Activated T-cell treated with anti-CD3 and anti-CD28 coated beads for 4 hours (primary cell): ENCODE measurements around the gene KMT5B.
"Not testable (repeated sequence)": the region's sequence is repeated elsewhere in the genome, so short reads cannot be mapped to it uniquely, and the experiment has no call there.

Source experiments
- DNase-seq: peaks from one replicate; pipeline ENCODE4 v3.0.0-alpha.2; 2020

The KMT5B gene

DNA sequence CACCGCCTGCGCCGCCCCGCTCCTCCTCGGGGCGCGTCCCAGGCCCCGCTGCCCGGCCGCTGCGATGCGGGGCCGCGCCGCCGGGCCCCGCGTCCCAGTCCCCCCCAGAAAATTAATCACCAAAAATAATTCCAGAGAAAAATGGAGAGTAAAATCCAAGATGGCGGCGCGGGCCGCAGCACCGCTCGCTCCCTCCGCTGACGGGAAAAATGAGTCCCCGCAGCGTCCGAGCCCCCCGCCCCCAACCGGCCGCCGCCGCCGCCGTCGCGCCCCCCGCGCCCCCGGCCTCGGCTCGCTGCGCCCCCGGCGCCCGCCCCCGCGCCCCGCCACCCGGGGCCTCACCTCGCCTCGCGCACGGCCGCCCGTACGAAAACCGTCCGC lies at the start of gene KMT5B:
Gene KMT5B, minus strand, starts transcription at position 162 of the 381 bp plus-strand sequence. CDS start 23,220 bp downstream, outside the sequence.
- no peak for DNase-seq

DNA sequence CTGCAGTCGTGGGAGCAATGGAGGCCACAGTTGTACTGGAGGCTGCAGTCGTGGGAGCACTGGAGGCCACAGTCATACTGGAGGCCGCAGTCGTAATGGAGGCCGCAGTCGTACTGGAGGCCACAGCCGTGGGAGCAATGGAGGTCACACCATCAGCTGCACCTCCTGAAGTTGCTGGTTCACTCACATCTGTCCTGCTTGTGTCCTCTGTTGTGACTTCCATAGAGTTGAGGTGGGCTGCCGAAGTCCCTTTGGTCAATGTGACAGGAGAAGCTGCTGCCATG lies 49.4 kb upstream of the KMT5B start:
- DNase-seq = no peak

DNA sequence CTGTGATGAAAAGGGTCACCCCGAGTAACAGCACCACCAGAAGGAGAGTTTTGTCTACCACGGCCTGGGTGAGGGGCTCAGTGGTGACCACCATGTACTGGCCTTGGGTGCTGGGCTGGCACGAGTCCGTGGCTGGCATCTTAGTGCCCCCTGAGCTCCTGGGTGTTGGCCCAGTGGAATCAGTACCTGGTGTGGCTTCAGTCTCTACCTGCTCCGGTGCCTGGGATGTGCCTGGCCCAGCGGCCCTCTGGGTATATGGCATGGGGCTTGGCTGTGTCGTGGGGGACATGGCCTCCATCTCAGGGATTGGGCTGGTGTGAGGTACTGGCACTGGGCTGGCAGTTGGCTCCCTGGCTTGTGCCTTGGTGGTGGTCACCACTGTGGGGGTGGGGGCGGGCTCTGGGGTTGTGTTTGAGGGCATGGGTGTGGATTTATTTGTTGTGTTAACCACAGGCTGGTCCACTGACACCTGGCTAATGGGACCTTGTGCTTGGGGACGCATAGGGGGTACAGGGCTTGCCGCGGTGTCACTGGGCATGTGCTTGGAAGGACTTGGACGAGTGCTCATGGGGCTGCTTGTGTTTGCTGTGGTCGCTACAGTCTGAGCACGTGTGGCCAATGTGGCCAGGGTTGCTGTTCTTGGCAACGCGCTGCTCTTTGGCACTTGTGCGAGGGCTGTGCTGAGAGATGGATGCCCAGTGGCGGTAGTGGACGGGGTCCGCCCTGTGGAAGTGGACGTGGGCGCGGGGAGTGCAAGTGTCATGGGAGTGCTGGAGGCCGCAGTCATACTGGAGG lies 48.9 kb upstream of the KMT5B start:
- DNase-seq = no peak

DNA sequence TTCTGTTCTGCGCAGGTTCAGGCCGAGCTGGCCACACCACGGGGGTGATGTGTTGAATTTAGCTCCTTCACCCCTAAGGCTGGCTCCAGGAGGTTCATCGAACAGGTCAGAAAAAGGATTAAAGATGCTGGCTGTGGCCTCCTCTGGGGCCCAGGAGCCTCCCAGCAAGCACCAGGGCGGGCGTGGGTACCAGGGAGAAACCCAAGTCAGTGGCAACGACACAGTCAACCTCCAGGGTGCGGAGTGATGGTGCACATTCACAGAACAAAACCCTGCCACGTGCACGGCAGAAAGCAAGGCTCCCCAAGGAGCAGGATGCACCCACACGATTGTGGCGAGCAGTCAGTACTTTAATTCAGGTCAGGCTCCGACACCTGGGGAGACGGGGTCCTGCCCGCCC lies 47.9 kb upstream of the KMT5B start:
- DNase-seq = no peak

DNA sequence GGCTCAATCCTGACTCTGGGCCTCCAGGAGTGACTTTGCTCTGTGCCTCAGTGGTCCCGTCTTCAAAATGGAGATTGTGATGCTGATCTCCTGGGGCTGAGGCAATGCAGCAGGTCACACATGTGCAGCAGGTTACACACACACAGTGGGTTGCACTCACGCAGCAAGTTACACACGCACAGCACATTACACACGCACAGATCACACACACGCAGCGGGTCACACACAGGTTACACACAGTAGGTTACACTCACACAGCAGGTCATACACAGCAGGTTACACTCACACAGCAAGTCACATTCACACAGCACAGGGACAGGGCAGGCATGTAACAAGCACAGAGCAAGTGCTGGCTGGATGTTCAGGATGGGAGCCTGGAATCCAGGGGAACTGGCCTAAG lies 47.4 kb upstream of the KMT5B start:
- DNase-seq = no peak

DNA sequence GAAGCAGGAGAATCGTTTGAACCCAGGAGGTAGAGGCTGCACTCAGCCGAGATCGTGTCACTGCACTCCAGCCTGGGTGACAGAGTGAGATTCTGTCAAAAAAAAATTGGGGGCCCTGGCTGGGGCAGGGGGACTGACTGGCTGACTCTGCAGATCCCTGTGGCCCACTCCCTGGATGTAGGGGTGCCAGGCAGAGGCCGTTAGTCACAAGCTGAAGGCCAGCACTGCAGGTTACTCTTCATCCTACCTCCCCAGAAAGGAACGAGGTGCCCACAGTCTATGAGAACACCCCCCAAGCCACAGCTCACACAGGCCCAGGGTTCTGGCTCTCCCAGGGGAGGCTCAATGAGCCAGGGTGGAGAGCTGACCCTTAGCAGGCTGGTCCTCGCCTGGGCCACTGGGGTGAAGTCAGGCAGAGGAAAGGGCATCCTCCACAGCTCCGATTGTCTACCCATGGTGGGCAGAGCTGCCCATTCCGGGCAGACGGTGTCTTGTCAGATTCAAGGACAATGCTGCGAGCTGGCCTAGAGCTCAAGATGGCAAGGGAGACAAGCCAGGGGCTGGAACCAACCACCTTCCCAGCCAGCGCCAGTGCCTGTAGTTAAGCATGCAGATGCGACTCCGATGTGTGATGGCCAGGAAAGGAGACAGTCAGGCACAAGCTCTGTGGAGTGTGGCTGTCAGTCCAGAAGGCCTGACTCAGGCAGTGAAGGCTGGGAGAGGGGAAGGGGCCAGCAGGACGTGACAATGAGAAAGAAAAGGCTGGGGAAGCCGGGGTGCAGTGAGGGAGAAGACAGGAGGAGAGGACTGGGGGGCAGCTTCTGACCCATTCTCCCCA lies 46.2 kb upstream of the KMT5B start:
- no peak for DNase-seq

DNA sequence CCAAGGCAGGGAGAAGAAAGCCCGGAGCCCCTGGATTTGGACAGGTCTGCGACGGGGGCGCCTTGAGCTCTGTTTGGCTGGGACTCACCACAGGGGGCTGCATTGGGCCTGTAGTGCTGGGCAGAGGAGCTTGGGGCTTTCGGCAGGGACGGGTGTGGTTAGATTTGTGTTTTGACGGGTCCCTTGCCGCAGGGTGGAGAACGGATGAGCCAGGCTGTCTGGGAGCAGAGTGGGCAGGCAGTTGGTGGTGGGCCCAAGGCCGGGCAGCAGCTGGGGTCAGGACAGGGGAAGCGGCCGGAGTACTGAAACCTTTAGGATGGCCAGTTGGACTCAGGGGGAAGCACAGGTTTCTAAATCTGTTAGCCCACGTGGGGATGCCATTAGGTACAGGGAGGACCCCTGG lies 45.3 kb upstream of the KMT5B start:
- DNase-seq = no peak

DNA sequence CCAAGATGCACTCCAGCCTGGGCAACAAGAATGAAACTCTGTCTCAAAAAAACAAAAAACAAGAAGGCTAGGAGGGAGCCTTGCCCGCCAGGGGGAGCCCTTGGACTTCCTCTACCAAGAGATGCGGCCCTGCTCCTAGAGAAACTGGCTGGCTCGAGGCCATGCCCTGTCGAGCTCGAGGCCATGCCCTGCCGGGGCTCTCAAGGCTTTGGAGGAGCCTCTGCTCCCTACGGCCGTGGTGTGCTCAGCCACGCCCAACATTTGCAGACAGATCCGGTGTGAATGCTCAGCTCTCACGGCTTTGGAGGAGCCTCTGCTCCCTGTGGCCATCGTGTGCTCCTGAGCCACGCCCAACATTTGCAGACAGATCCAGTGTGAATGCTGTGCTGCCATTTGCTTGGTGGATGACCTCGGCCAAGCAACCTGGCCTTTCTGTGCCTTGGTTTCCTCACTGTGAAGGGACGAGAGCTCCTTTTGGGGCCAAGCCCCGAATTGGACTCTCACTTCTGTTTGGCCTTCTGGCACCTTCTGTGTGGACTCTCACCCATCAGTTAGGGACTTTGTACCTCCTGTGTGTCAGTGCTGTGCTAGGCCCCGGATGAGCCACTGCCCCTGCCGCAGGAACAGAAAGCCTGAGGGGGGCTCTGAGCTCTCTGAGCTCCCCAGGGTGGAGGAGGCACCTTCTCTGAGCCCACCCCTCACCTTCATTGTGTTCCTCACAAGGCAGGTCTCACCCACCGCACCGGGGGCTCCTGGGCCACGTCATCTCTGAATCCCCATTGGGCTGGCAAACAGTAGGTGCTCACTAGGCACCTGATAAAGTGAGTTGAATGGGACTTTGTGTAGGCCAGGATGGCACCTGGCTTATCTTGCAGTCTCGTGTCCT lies 44.6 kb upstream of the KMT5B start:
- peak; percentile 93 for DNase-seq

DNA sequence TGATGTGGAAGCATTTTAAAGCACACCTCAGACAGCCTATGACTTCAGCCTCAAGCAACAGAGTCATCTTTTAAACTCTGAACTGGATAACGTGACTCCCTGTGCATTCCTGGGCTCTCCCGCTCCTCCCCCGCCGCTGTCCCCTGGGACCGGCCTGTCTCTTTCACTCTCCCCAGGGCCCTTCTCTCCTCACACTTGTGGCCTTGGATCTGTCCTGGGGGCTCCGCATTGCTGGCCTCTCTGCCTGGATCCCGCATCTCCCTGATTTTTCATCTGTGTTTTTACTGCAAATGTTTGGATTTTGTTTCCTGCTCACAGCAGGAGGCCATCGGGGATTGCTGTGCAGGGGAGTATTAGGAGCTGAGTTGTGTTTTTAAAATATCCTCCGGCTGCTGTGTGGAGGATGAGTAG lies 43.2 kb upstream of the KMT5B start:
- no peak for DNase-seq

DNA sequence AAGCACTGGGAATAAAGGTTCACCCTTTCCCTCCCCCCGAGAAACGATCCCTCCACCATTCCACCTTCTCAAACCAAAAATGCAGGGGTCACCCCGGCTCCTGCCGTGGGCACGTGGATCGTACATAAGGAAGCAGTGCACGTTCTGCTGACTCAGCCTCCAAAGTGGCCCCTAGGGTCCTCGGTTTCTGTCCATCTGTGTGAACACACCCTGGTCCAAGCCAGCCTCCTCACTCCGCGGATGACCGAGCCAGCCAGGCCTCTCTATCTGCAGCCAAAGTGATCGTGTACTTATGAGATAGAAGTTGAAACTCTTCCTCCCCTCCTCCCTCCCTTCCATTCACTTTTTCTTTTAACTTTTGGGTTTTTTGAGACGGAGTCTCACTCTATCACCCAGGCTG lies 42.4 kb upstream of the KMT5B start:
- DNase-seq = no peak

DNA sequence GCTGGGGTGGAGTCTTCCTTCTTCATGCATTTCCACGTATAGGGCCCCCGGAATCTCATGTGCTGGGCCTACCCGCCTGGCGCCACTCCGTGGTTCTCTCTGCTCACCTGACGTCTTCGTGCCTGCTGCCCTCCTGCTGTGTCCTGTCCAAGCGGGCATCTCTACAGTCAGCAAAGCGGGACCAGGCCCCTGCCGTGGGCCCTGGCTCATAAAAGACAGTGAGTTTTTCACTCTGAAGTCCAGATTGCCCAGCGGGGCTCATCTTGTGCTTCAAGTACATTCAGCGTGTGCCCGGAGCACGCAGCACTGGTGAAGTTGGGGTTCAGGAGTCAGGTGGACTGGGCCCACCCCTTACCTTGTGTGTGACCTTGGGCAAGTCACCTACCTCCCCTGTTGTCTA lies 41.3 kb upstream of the KMT5B start:
- no peak for DNase-seq

DNA sequence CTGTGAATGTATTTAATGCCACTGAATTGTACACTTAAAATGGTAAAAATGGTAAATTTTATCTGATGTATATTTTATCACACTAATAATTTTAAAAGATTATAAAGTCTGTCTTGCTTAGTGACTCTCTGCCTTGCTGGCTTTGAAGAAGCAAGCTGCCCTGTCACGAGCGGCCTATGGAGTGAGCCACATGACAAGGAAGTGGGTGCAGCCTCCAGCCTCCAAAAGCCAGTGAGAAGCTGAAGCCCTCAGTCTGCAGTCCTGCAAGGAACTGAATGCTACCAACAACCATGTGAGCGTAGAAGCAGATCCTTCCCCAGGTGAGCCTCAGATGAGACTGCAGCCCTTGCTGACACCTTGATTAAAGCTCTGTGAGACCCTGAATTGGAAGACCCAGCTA lies 38.7 kb upstream of the KMT5B start:
- DNase-seq = no peak

DNA sequence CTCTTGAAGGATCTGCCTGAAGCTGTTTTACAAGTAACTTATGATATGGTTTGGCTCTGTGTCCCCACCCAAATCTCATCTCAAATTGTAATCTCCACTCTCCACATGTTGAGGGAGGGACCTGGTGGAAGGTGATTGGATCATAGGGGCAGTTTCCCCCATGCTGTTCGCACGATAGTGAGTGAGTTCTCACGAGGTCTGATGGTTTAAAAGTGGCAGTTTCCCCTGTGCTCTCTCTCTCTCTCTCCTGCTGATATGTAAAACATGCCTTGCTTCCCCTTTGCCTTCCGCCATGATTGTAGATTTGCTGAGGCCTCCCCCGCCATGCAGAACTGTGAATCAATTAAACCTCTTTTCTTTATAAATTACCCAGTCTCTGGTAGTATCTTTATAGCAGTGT lies 31.8 kb upstream of the KMT5B start:
- DNase-seq = not testable (repeated sequence)

DNA sequence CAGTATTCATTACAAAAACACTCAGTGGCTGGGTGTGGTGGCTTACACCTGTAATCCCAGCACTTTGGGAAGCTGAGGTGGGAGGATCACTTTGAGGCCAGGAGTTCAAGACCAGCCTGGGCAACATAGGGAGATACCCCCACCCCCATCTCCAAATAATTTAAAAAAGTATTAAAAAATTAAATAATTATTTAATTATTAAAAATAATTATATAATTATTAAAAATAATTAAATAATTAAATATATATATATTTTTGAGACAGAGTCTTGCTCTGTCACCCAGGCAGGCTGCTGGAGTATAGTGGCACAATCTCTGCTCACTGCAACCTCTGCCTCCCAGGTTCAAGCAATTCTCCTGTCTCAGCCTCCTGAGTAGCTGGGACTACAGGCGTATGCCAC lies 30.8 kb upstream of the KMT5B start:
- DNase-seq = not testable (repeated sequence)

DNA sequence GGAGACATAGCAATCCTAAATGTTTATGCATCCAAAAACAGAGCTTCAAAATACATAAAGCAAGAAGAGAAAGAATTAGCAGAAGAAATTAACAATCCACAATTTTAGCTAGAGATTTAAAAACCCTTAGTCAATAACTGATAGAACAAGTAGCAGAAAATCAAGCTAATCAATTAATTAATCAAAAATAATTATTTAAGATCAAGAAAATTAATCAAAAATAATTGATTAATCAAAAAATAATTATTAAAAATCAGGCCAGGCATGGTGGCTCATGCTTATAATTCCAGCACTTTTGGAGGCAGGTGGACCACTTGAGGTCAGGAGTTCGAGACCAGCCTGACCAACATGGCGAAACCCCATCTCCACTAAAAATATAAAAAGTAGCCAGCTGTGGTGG lies 29.5 kb upstream of the KMT5B start:
- DNase-seq = no peak

DNA sequence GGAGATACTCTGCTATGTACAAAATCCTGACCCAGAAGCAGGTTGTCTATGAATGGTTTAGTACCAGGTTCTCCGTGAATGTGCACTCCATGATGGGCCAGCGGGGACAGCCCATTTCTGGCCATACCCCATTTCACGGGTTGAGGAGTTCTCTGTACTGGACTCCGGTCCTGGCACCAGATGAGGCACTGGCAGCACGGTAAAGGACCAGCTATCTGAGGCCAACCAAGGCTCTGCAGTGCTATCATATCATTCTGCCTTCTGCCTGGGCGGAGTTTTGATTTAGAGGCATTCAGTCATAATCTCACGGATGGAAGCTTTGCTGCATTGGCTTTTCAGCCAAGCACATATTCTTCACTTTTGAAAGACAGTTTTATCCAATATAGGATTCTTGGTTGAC lies 18.5 kb upstream of the KMT5B start:
- DNase-seq = no peak

DNA sequence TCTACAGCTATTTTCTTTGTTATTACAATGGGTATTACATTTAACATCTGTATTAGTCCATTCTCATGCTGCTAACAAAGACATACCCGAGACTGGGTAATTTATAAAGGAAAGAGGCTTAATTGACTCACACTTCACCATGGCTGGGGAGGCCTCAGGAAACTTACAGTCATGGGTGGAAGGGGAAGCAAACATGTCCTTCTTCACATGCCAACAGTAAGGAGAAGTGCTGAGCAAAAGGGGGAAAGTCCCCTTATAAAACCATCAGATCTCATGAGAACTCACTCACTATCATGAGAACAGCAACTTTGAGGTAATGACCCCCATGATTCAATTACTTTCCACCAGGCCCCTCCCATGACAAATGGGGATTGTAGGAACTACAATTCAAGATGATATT lies 16.5 kb upstream of the KMT5B start:
- DNase-seq = no peak

DNA sequence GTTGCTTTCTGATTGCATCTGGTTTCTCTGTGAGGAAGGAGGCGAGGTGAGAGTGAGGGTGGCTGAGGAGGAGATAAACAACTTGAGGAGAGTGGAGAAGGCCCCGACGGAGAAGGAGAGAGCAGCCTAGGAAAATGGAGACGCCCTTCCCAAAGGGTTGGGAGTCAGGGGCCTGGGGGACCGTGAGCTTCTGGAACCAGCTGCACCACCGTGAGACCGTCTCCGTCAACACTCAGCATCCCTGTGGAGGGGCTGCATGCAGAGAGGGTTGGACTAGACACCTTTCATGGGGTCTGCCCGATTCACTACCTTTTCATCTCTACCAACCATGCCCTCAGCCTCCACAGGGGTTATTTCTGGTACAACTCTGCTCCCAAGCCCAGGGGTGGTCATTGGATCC lies 13.3 kb upstream of the KMT5B start:
- no peak for DNase-seq

DNA sequence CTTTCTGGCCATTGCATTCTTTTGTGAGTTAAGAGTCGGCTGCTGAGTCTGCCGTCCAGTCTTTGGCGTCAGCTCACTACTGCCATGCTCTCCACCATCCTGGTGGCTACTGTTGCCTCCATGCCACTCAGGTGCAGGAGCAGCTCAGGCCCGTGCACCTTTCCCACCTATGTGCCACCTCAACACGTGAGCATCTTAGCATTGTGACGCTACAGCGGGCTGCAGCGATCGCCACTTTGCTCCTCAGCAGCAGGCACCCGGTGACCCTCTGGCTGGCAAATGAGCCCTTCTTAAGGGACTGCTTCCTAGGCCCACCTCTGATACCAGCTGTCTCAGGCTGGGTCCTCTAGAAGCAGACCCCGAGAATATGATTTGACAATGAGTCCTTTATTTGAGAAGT lies 11.5 kb upstream of the KMT5B start:
- DNase-seq = no peak

DNA sequence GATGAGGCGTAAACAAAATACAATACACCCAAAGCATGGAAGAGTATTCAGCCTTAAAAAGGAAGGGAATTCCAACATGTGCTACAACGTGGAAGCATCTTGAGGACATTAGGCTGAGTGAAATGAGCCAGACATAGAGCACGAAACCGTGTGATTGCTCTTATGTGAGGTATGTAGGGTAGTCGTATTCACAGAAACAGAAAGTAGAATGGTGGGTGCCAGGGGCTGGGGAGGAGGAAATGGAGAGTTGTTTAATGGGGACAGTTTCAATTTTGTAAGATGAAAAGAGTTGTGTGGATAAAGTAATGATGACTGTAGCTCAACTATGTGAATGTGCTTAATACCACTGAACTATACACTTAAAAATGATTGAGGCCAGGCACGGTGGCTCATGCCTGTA lies 10.2 kb upstream of the KMT5B start:
- no peak for DNase-seq

DNA sequence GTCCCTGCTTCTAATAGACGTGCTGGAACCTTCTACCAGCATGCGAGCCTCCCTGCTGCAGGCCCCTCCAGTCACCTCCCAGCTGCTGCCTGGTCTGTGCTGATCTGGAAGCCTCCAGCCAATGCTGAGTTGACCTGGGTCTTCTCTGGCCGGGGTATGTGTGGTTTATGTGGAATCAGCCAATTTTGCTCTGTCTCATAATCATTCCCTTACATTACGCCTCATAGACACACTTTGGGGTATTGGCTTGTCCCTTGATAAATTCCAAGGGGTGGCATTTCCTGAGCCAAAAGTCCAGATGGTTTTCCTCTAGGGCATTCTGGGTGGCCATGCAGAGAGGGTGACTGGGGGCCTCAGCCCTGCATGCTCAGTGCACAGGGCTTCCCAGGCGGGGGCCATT lies 8.3 kb upstream of the KMT5B start:
- no peak for DNase-seq

DNA sequence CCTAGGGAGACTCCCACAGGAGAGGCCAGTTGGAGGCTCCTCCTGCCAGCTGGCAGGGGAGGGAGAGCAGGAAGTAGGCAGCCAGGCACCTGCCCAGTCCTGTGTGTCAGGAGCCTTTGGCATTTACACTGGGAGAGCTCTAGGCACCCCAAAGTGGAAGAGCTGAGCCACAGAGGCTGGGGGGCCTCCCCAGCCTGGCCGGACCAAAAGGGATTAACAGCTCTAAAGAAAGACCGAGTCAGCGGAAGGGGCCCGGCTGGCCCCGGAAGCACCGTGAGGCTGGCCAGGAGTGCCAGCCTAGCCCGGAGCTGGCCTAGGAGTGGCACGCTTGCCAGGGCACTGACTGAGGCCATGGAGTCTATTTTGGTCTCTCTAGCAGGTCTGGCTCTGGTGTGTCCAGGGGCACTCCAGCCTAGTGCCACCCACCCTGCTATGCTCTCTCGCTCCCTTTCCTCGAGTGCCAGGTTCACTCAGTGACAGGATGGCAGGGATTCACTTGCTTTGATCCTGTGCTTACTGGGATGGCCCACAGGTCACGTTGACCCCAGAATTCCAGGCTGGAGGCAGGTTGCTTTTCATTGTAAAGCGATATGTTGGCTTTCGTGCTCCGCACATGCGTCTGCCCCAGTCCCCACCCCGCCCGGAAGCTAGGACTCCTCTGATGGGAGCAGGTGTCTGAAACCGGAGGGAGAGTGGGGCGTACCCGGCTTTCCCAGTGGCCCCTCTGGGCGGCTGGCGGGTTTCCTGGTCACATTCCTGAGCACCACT lies 3.3 kb upstream of the KMT5B start:
- DNase-seq = no peak
